Activated CD4-positive, alpha-beta T cell treated with anti-CD3 and anti-CD28 coated beads for 36 hours (primary cell): Measurements from ENCODE around the gene SLC35E2B. TPM values are rescaled to one million over a fixed set of nuclear protein-coding genes. Genes with fewer than 3 reads are reported as not detected.
"Not testable (repeated sequence)": the region's sequence is repeated elsewhere in the genome, so short reads cannot be mapped to it uniquely, and the experiment has no call there.

Experiments used
- ATAC-seq: fragments of 200-7000 bp; cut with Tn5 transposase; one replicate; pipeline ENCODE4 v1.10.0; 2021; ENCODE audit warnings: mild to moderate bottlenecking, moderate library complexity
- CTCF ChIA-PET: fragments of 350-600 bp; sonication (Branson Sonifier 250); formaldehyde crosslinking; loops from one replicate; lab custom pipeline; 2021; ENCODE audit warnings: antibody characterized with exemption; lab: Charles Lee
- POLR2A ChIA-PET: fragments of 350-600 bp; sonication (Branson Sonifier 250); formaldehyde crosslinking; loops from one replicate; lab custom pipeline; 2021; ENCODE audit warnings: antibody characterized with exemption, inconsistent platforms; lab: Charles Lee
- DNase-seq: peaks from one replicate; pipeline ENCODE4 v3.0.0-alpha.2; 2020
- H3K27ac Mint-ChIP-seq: one replicate; pipeline ENCODE4 v1.8.0; 2021; ENCODE audit warnings: mixed read lengths
- H3K27me3 Mint-ChIP-seq: one replicate; pipeline ENCODE4 v1.8.0; 2021; ENCODE audit warnings: mixed read lengths
- H3K36me3 Mint-ChIP-seq: one replicate; pipeline ENCODE4 v1.8.0; 2021; ENCODE audit warnings: low read depth, mixed read lengths
- H3K4me1 Mint-ChIP-seq: one replicate; pipeline ENCODE4 v1.8.0; 2021; ENCODE audit warnings: mixed read lengths
- H3K4me3 Mint-ChIP-seq: one replicate; pipeline ENCODE4 v1.8.0; 2021; ENCODE audit warnings: mild to moderate bottlenecking, moderate library complexity, mixed read lengths
- H3K9me3 Mint-ChIP-seq: one replicate; pipeline ENCODE4 v1.8.0; 2021; ENCODE audit warnings: low read depth, mixed read lengths
- intact Hi-C, 2 experiments: fragments of 100-400 bp; cut with DNase I in 1 of 2; cut with micrococcal nuclease in 1 of 2; formaldehyde crosslinking; loops; one replicate each; pipeline versions ENCODE4 v1.14.2 to v1.15.1; 2022 to 2024; cut with DNase I, micrococcal nuclease
- total RNA-seq, 2 experiments: library from RNA; stranded (reverse); gene quantifications; one replicate each; pipeline ENCODE4 v1.2.3, GENCODE V29; 2021

Gene SLC35E2B
- total RNA-seq, 2 experiments from 2014 or later, result 24.2 to 27.6 TPM

GRCh38 chr1:1680912-1681273, 11.7 kb downstream of the SLC35E2B start:
- POLR2A ChIA-PET, result interaction anchor here (0.5 kb wide), 1 partner anchor 78 kb away, joined by 4 read pairs; no protein-coding TSS in a partner anchor
- H3K4me3 Mint-ChIP-seq, result no peak overlapping the region
- H3K27me3 Mint-ChIP-seq, result no peaks in the 10 kb centered on the region
- no peaks in the 10 kb centered on the region for H3K9me3 Mint-ChIP-seq
- intact Hi-C loops, result no loop called here
- peaks cover 27% of the 10 kb centered on the region for H3K4me1 Mint-ChIP-seq
- no peak overlapping the region for H3K27ac Mint-ChIP-seq
- DNase-seq (no peak), ATAC-seq (no peak)
- CTCF ChIA-PET, result no interaction called here
- peaks cover 9% of the 10 kb centered on the region for H3K36me3 Mint-ChIP-seq

DNA sequence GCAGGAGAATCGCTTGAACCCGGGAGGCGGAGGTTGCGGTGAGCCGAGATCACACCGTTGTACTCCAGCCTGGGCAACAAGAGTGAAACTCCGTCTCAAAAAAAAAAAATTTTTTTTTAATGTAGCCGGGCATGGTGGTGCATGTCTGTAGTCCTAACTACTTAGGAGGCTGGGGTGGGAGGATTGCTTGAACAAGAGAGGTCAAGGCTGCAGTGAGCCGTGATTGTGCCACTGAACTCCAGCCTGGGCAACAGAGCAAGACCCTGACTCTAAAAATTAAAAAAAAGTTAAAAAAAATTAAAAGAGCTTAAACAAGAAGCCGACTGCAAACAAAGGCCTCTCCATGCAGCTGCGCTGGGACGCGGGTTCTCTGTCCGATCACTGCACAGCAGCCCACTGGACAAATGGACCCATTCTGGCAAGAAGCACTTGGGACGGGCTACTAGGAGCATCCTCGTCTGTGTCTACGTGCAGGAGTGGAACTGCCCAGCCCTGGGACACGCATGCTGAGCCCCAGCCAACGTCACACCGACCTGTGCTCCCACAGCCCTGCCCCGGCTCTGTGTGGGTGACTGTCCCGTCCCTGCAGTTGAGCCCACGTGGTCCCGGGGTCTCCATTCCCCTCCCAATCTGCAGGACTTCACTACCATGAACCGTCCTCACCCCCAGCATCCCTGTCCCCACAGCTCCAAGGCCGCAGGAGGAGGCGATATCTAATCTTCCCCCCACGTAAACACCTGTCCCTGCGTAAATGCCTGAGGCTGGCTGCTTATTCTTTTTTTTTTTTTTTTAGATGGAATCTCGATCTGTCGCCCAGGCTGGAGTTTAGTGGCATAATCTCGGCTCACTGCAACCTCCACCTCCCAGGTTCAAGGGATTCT, 12.3 kb downstream of the SLC35E2B start:
- Mint-ChIP-seq H3K27me3 (no peaks in the 10 kb centered on the region), H3K36me3 (peaks cover 7% of the 10 kb centered on the region), H3K4me3 (no peak overlapping the region), H3K4me1 (peaks cover 24% of the 10 kb centered on the region), H3K27ac (no peak overlapping the region), H3K9me3 (no peaks in the 10 kb centered on the region)
- ATAC-seq, result no peak
- ChIA-PET POLR2A (interaction anchor here (0.5 to 0.7 kb wide), 3 partner anchors 78 to 389 kb away, joined by 4 to 5 read pairs (median 4); no protein-coding TSS in a partner anchor), CTCF (interaction anchor here (0.6 kb wide), 1 partner anchor 53 kb away, joined by 3 read pairs; no protein-coding TSS in a partner anchor)
- intact Hi-C loops, result no loop called here
- no peak for DNase-seq

- no peaks in the 10 kb centered on the region for H3K9me3 Mint-ChIP-seq
- H3K27me3 Mint-ChIP-seq, result no peaks in the 10 kb centered on the region
- ATAC-seq, result peak; percentile 69
- peaks cover 25% of the 10 kb centered on the region for H3K4me1 Mint-ChIP-seq
- CTCF ChIA-PET, result interaction anchor here (0.6 to 1.5 kb wide), 5 partner anchors 13 to 882 kb away, joined by 3 to 4 read pairs (median 3); partner anchors contain the start of gene SLC35E2B
- peak; percentile 76 for DNase-seq
- POLR2A ChIA-PET, result no interaction called here
- H3K4me3 Mint-ChIP-seq, result peak overlapping the region; percentile 77
- peak overlapping the region; percentile 86 for H3K27ac Mint-ChIP-seq
- H3K36me3 Mint-ChIP-seq, result peaks cover 9% of the 10 kb centered on the region
- intact Hi-C loops, result no loop called here
Measured at GRCh38 chr1:1678581-1679380, 13.8 kb downstream of the SLC35E2B start.

- POLR2A ChIA-PET, result interaction anchor here (0.6 kb wide), 2 partner anchors 9 to 704 kb away, joined by 4 to 6 read pairs; no protein-coding TSS in a partner anchor
- peaks cover 22% of the 10 kb centered on the region for H3K4me1 Mint-ChIP-seq
- peak overlapping the region; percentile 77 for H3K4me3 Mint-ChIP-seq
- CTCF ChIA-PET, result interaction anchor here (0.6 to 1.5 kb wide), 6 partner anchors 9 to 883 kb away, joined by 3 to 4 read pairs (median 3); partner anchors contain the start of gene SLC35E2B
- intact Hi-C loops, result no loop called here
- no peaks in the 10 kb centered on the region for H3K9me3 Mint-ChIP-seq
- DNase-seq, result peak; percentile 55
- no peaks in the 10 kb centered on the region for H3K27me3 Mint-ChIP-seq
- peaks cover 6% of the 10 kb centered on the region for H3K36me3 Mint-ChIP-seq
- peak overlapping the region; percentile 86 for H3K27ac Mint-ChIP-seq
- peak; percentile 62 for ATAC-seq
Measured at GRCh38 chr1:1677718-1678580, 14.6 kb downstream of the SLC35E2B start.

- intact Hi-C loops, result not testable (repeated sequence)
Measured at GRCh38 chr1:1676087-1676486, 16.5 kb downstream of the SLC35E2B start.

DNA sequence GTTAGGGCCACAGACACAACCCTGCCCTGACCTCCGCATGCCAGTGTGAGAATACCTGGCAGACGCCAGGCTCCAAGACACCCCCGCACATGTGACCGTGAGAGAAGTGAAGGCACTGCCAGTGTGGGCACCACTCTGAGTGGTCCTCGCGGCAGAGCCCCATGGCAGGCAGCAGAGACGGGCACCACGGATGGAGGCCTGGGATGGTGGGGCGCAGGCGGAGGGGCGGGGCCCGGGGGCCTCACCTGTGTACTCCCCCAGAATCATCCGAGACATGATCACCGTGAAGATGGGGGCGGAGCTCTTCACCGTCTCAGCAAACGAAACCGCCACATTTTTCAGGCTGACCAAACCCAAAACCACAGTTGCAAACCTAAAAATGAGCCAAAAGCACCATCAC, 17.4 kb downstream of the SLC35E2B start:
- DNase-seq, H3K9me3 Mint-ChIP-seq, intact Hi-C loops, H3K27me3 Mint-ChIP-seq, ATAC-seq, H3K4me3 Mint-ChIP-seq, H3K27ac Mint-ChIP-seq, CTCF ChIA-PET, POLR2A ChIA-PET: not testable (repeated sequence)
- Mint-ChIP-seq H3K4me1 (peaks cover 22% of the 10 kb centered on the region), H3K36me3 (peaks cover 12% of the 10 kb centered on the region)

More at GRCh38 chr1:1676087-1676486, 16.5 kb downstream of the SLC35E2B start:
- CTCF ChIA-PET, ATAC-seq, H3K27ac Mint-ChIP-seq, H3K9me3 Mint-ChIP-seq, H3K27me3 Mint-ChIP-seq, POLR2A ChIA-PET, H3K4me3 Mint-ChIP-seq, DNase-seq: not testable (repeated sequence)
- Mint-ChIP-seq H3K4me1 (peaks cover 22% of the 10 kb centered on the region), H3K36me3 (peaks cover 11% of the 10 kb centered on the region)

GRCh38 chr1:1674806-1675205, 17.8 kb downstream of the SLC35E2B start:
- intact Hi-C loops, H3K9me3 Mint-ChIP-seq, ATAC-seq: not testable (repeated sequence)

DNA sequence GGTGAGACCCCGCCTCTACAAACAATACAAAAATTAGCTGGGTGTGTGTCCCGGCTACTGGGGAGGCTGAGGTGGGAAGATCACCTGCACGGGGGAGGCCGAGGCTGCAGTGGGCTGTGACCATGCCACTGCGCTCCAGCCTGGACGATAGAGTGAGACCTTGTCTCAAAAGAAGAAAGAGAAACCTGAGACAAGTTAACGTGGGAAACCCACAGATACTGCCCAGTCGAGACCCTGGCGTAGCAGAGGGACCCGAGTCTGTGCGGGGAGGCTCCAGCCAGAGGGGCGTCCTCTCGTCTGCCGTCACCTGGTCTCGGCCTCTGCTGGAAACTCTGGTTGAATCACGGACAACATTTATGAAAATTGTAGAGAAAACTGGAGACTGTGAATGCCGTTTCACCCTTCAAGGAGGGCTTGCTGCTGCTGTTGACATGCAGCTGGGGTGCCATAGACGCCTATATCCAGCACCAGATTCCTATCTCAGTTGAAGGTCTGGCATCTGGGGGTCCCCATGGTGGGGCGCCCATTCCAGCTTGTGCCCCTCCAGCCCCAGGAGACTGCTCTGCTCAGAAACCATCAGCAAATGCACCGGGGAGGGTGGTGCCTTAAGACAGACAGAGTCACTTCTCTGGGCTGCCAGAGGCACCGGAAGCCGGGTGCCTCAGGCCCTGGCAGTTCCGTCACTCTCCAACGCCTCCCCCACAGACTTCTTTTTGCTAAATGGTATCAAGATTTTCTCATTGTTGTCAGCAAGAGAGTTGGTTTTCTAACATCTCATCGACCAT, 20.2 kb downstream of the SLC35E2B start:
- no peaks in the 10 kb centered on the region for H3K9me3 Mint-ChIP-seq
- intact Hi-C loops, result no loop called here
- no peak for DNase-seq
- ChIA-PET POLR2A (no interaction called here), CTCF (interaction anchor here (0.7 kb wide), 2 partner anchors 65 to 116 kb away, joined by 4 read pairs; no protein-coding TSS in a partner anchor)
- no peak overlapping the region for H3K4me3 Mint-ChIP-seq
- H3K4me1 Mint-ChIP-seq, result peaks cover 2% of the 10 kb centered on the region
- ATAC-seq, result no peak
- no peaks in the 10 kb centered on the region for H3K27me3 Mint-ChIP-seq
- H3K36me3 Mint-ChIP-seq, result peaks cover 10% of the 10 kb centered on the region
- no peak overlapping the region for H3K27ac Mint-ChIP-seq

More at GRCh38 chr1:1674806-1675205, 17.8 kb downstream of the SLC35E2B start:
- H3K4me3 Mint-ChIP-seq, H3K27me3 Mint-ChIP-seq, CTCF ChIA-PET, POLR2A ChIA-PET, DNase-seq: not testable (repeated sequence)
- Mint-ChIP-seq H3K4me1 (peaks cover 22% of the 10 kb centered on the region), H3K27ac (peak overlapping the region; percentile 51), H3K36me3 (peaks cover 12% of the 10 kb centered on the region)

DNA sequence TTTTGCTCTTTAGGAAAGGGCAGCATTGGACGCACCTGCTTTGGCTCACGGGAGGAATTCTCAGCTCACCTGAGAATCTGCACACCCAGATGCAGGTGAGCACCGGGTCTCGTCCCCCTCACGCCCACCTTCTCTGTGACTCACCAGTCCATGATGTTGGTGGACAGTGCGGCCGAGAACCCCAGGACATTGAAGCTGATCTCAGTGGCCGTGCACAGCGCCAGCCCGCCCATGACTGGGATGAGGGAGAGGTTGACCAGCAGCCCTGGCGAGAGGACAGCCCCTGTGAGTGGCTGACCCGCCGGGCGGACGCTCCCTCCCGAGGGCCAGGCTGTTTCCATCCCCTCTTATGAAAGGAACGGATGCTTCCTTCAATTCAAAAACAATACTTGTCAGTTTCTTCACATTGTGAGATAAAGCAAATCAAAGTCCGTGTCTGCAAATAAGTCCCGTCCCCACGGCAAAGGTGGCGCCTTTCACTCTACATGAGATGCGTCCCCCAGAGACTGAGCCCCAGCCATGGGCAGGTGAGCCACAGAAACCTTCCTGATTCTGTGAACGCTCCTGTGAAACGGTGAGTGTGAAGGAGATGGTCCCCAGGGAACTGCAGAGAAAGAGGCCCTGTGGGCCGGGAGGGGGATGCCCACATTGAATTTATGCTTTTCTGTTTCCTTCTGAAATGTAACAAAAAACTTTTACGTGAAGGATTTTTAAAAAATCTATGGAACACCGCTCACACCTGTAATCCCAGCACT, 21.1 kb downstream of the SLC35E2B start:
- DNase-seq (no peak), ATAC-seq (no peak)
- Mint-ChIP-seq H3K4me1 (peaks cover 2% of the 10 kb centered on the region), H3K9me3 (no peaks in the 10 kb centered on the region), H3K27ac (no peak overlapping the region), H3K36me3 (peaks cover 10% of the 10 kb centered on the region), H3K4me3 (no peak overlapping the region), H3K27me3 (no peaks in the 10 kb centered on the region)
- intact Hi-C loops, result no loop called here
- ChIA-PET POLR2A (no interaction called here), CTCF (interaction anchor here (0.7 kb wide), 1 partner anchor 115 kb away, joined by 4 read pairs; no protein-coding TSS in a partner anchor)
